ENCODE results near the gene DYSF. TPM values are rescaled to one million over a fixed set of nuclear protein-coding genes. Genes with fewer than 3 reads are reported as not detected.

DYSF gene
- total RNA-seq, 1 donor from 2014 or later, result 42.8 TPM

- H3K4me3 ChIP-seq (ENCODE audit: low read depth, low read length), result no peak overlapping the region
- no peaks in the 10 kb centered on the region for H3K36me3 ChIP-seq (ENCODE audit: control insufficient read depth, insufficient read depth, low read length)
- DNase-seq (ENCODE audit: low read depth), result no peak
- no peak for TF ChIP-seq CTCF (IDR thresholded peaks at IDR 0.05; ENCODE audit: insufficient read depth, low read length, poor library complexity, severe bottlenecking)
- no peaks in the 10 kb centered on the region for H3K27me3 ChIP-seq (ENCODE audit: control insufficient read depth, insufficient read depth, low read length)
Observed at GRCh38 chr2:71532327-71532726, 79.0 kb downstream of the DYSF start.

- Histone ChIP-seq H3K36me3 (ENCODE audit: control insufficient read depth, insufficient read depth, low read length) (no peaks in the 10 kb centered on the region), H3K27me3 (ENCODE audit: control insufficient read depth, insufficient read depth, low read length) (no peaks in the 10 kb centered on the region), H3K4me3 (ENCODE audit: low read depth, low read length) (no peak overlapping the region)
- no peak for DNase-seq (ENCODE audit: low read depth)
- TF ChIP-seq CTCF (IDR thresholded peaks at IDR 0.05; ENCODE audit: insufficient read depth, low read length, poor library complexity, severe bottlenecking), result no peak
Observed at GRCh38 chr2:71534201-71534600, 80.8 kb downstream of the DYSF start.

GRCh38 chr2:71534826-71535225 lies 81.5 kb downstream of the DYSF start:
- TF ChIP-seq CTCF (IDR thresholded peaks at IDR 0.05; ENCODE audit: insufficient read depth, low read length, poor library complexity, severe bottlenecking), result no peak
- H3K4me3 ChIP-seq (ENCODE audit: low read depth, low read length), result no peak overlapping the region
- DNase-seq (ENCODE audit: low read depth), result no peak

GRCh38 chr2:71535526-71535925 lies 82.2 kb downstream of the DYSF start:
- DNase-seq (ENCODE audit: low read depth), result no peak
- no peak for TF ChIP-seq CTCF (IDR thresholded peaks at IDR 0.05; ENCODE audit: insufficient read depth, low read length, poor library complexity, severe bottlenecking)

More at GRCh38 chr2:71534826-71535225, 81.5 kb downstream of the DYSF start:
- Histone ChIP-seq H3K36me3 (ENCODE audit: control insufficient read depth, insufficient read depth, low read length) (no peaks in the 10 kb centered on the region), H3K27me3 (ENCODE audit: control insufficient read depth, insufficient read depth, low read length) (no peaks in the 10 kb centered on the region)

GRCh38 chr2:71536226-71536671 lies 82.9 kb downstream of the DYSF start:
- H3K4me3 ChIP-seq (ENCODE audit: low read depth, low read length), result no peak overlapping the region
- no peaks in the 10 kb centered on the region for H3K27me3 ChIP-seq (ENCODE audit: control insufficient read depth, insufficient read depth, low read length)
- no peak for TF ChIP-seq CTCF (IDR thresholded peaks at IDR 0.05; ENCODE audit: insufficient read depth, low read length, poor library complexity, severe bottlenecking)
- DNase-seq (ENCODE audit: low read depth), result no peak
- H3K36me3 ChIP-seq (ENCODE audit: control insufficient read depth, insufficient read depth, low read length), result no peaks in the 10 kb centered on the region

More at GRCh38 chr2:71535526-71535925, 82.2 kb downstream of the DYSF start:
- no peaks in the 10 kb centered on the region for H3K36me3 ChIP-seq (ENCODE audit: control insufficient read depth, insufficient read depth, low read length)
- no peak overlapping the region for H3K4me3 ChIP-seq (ENCODE audit: low read depth, low read length)
- H3K27me3 ChIP-seq (ENCODE audit: control insufficient read depth, insufficient read depth, low read length), result no peaks in the 10 kb centered on the region

- no peaks in the 10 kb centered on the region for H3K36me3 ChIP-seq (ENCODE audit: control insufficient read depth, insufficient read depth, low read length)
- no peak overlapping the region for H3K4me3 ChIP-seq (ENCODE audit: low read depth, low read length)
- TF ChIP-seq CTCF (IDR thresholded peaks at IDR 0.05; ENCODE audit: insufficient read depth, low read length, poor library complexity, severe bottlenecking), result no peak
- no peak for DNase-seq (ENCODE audit: low read depth)
- no peaks in the 10 kb centered on the region for H3K27me3 ChIP-seq (ENCODE audit: control insufficient read depth, insufficient read depth, low read length)
Observed at GRCh38 chr2:71538241-71538640, 84.9 kb downstream of the DYSF start.
